SK-N-SH (cell line): Measurements from ENCODE around the gene BRD9. TPM values are rescaled to one million over a fixed set of nuclear protein-coding genes. Genes with fewer than 3 reads are reported as not detected.
"Not testable (repeated sequence)": the region's sequence is repeated elsewhere in the genome, so short reads cannot be mapped to it uniquely, and the experiment has no call there.

Experiments used
- CTCF ChIA-PET: fragments of 300-600, 350-600 bp; formaldehyde crosslinking; extraction: SDS; loops from one replicate; lab custom pipeline; 2021; lab: Yijun Ruan, JAX
- POLR2A ChIA-PET: fragments of 350-600 bp; sonication (Branson Sonifier 250); formaldehyde crosslinking; extraction: SDS; loops from one replicate; lab custom pipeline; 2020; ENCODE audit warnings: antibody characterized with exemption, inconsistent platforms; lab: Yijun Ruan, JAX
- DNase-seq: peaks from one replicate; pipeline ENCODE4 v3.0.0; 2012
- H2AFZ ChIP-seq: fragments of 200-600 bp; sonication (generic); 2 replicates; pipeline ENCODE4 v1.8.1; 2016; ENCODE audit warnings: antibody characterized with exemption, mild to moderate bottlenecking, low read depth
- H3F3A ChIP-seq: fragments of 200-600 bp; sonication (generic); replicated peaks from 2 replicates; pipeline ENCODE3; 2016; ENCODE audit warnings: antibody characterized with exemption, mild to moderate bottlenecking; ENCODE audit not compliant: insufficient read depth
- H3K27ac ChIP-seq, 2 experiments: fragments of 200-500 bp in 1 of 2; fragments of 200-600 bp in 1 of 2; sonication (Bioruptor generic) in 1 of 2; sonication (generic), shearing (Covaris generic) in 1 of 2; 2 replicates each; pipeline versions ENCODE4 v1.5.1 to v1.6.1; 2014 to 2016; ENCODE audit warnings: low read depth in 2 of 2, inconsistent platforms in 1 of 2, low read length in 1 of 2, mild to moderate bottlenecking in 1 of 2, mixed read lengths in 1 of 2
- H3K27me3 ChIP-seq: fragments of 200-600 bp; sonication (generic), shearing (Covaris generic); 2 replicates; pipeline ENCODE4 v1.6.1; 2016; ENCODE audit warnings: mixed run types; ENCODE audit not compliant: insufficient read depth
- H3K36me3 ChIP-seq, 2 experiments: fragments of 200-500 bp in 1 of 2; fragments of 200-600 bp in 1 of 2; sonication (Bioruptor generic) in 1 of 2; sonication (generic) in 1 of 2; replicated peaks in 1 of 2; 2 replicates each; pipeline versions ENCODE3 to v1.5.1; 2014 to 2016; ENCODE audit warnings: low read length in 1 of 2, mild to moderate bottlenecking in 1 of 2; ENCODE audit not compliant: insufficient read depth in 2 of 2, control insufficient read depth in 1 of 2
- H3K4me1 ChIP-seq, 2 experiments: fragments of 200-500 bp in 1 of 2; fragments of 200-600 bp in 1 of 2; sonication (Bioruptor generic) in 1 of 2; sonication (generic), shearing (Covaris generic) in 1 of 2; 2 replicates each; pipeline versions ENCODE4 v1.5.1 to v1.6.1; 2014 to 2016; ENCODE audit warnings: low read depth in 1 of 2, low read length in 1 of 2, mixed run types in 1 of 2; ENCODE audit not compliant: insufficient read depth in 2 of 2, control insufficient read depth in 1 of 2
- H3K4me2 ChIP-seq: fragments of 200-600 bp; sonication (generic), shearing (Covaris generic); 2 replicates; pipeline ENCODE4 v1.6.1; 2017; ENCODE audit warnings: mixed run types
- H3K4me3 ChIP-seq, 2 experiments: fragments of 200-500 bp in 1 of 2; fragments of 200-600 bp in 1 of 2; sonication (Bioruptor generic) in 1 of 2; sonication (generic), shearing (Covaris generic) in 1 of 2; 2 replicates each; pipeline versions ENCODE4 v1.5.1 to v1.8.1; 2014 to 2016; ENCODE audit warnings: low read depth in 2 of 2, inconsistent platforms in 1 of 2, low read length in 1 of 2, mild to moderate bottlenecking in 1 of 2, mixed read lengths in 1 of 2, moderate library complexity in 1 of 2
- H3K79me2 ChIP-seq: fragments of 200-600 bp; sonication (generic); 2 replicates; pipeline ENCODE4 v1.8.1; 2017; ENCODE audit warnings: mild to moderate bottlenecking; ENCODE audit not compliant: insufficient read depth
- H3K9ac ChIP-seq: fragments of 200-600 bp; sonication (generic); 2 replicates; pipeline ENCODE4 v1.6.1; 2017; ENCODE audit warnings: mixed run types
- H3K9me2 ChIP-seq: fragments of 200-600 bp; sonication (generic); 2 replicates; pipeline ENCODE4 v1.6.1; 2017; ENCODE audit warnings: mixed run types
- H3K9me3 ChIP-seq: fragments of 200-600 bp; sonication (generic); 2 replicates; pipeline ENCODE4 v1.6.1; 2017; ENCODE audit warnings: mixed run types, mild to moderate bottlenecking, moderate library complexity
- H4K20me1 ChIP-seq: fragments of 200-600 bp; sonication (generic); 2 replicates; pipeline ENCODE4 v1.6.1; 2017; ENCODE audit warnings: mild to moderate bottlenecking, mixed run types; ENCODE audit not compliant: insufficient read depth
- ELF1 ChIP-seq: IDR thresholded peaks from 2 replicates; pipeline ENCODE4 v1.4.0; 2012
- EP300 ChIP-seq, 2 experiments: IDR thresholded peaks; 2 replicates each; pipeline versions ENCODE4 v1.4.0 to v1.6.1; 2012; ENCODE audit warnings: borderline replicate concordance in 1 of 2, low read depth in 1 of 2, low read length in 1 of 2
- EZH2phosphoT487 ChIP-seq: fragments of 200-600 bp; sonication (generic); IDR thresholded peaks from 2 replicates; pipeline ENCODE4 v1.6.1; 2017; ENCODE audit warnings: low read depth, mixed run types, mild to moderate bottlenecking, antibody characterized with exemption, moderate library complexity, borderline replicate concordance
- GATA2 ChIP-seq: sonication (generic); formaldehyde crosslinking; IDR thresholded peaks from 2 replicates; pipeline ENCODE4 v1.5.0; 2020; ENCODE audit warnings: mild to moderate bottlenecking, missing genetic modification reagents
- JUND ChIP-seq: IDR thresholded peaks from 2 replicates; pipeline ENCODE4 v1.4.0; 2012
- MEF2A ChIP-seq: IDR thresholded peaks from 2 replicates; pipeline ENCODE4 v1.4.0; 2012; ENCODE audit warnings: low read depth, borderline replicate concordance
- MXI1 ChIP-seq: IDR thresholded peaks from 2 replicates; pipeline ENCODE4 v1.6.1; 2012; ENCODE audit warnings: mild to moderate bottlenecking, low read depth, low read length, improper control_type of control experiment
- NFIC ChIP-seq: IDR thresholded peaks from 2 replicates; pipeline ENCODE4 v1.4.0; 2012; ENCODE audit warnings: borderline replicate concordance
- NRF1 ChIP-seq: IDR thresholded peaks from 2 replicates; pipeline ENCODE4 v1.6.1; 2012; ENCODE audit warnings: low read depth, mild to moderate bottlenecking, low read length
- RCOR1 ChIP-seq: fragments of 150-350 bp; IDR thresholded peaks from 2 replicates; pipeline ENCODE4 v1.6.1; 2017; ENCODE audit warnings: antibody characterized with exemption, low read length
- TAF1 ChIP-seq: IDR thresholded peaks from 2 replicates; pipeline ENCODE4 v1.6.1; 2012; ENCODE audit warnings: low read depth, mild to moderate bottlenecking, low read length, moderate library complexity, borderline replicate concordance
- TCF12 ChIP-seq: IDR thresholded peaks from 2 replicates; pipeline ENCODE4 v1.4.0; 2012
- YY1 ChIP-seq: IDR thresholded peaks from 2 replicates; pipeline ENCODE4 v1.4.0; 2012; ENCODE audit warnings: low read depth, mild to moderate bottlenecking
- WGBS: methylation state at CpG from one replicate; pipeline ENCODE4 v1.1.6; 2017; ENCODE audit warnings: low lambda C conversion rate; 5-methylcytosine and 5-hydroxymethylcytosine counted together
- polyA plus RNA-seq, 3 experiments: library from polyadenylated mRNA; depleted of rRNA; stranded (reverse); fragments of >200 nt; gene quantifications; 2 replicates each; pipeline ENCODE4 v1.2.3, GENCODE V29; 2012
- TF ChIP-seq, protein P1 (sequence below): IDR thresholded peaks from 2 replicates; pipeline ENCODE4 v1.6.1; 2012; ENCODE audit warnings: mild to moderate bottlenecking, low read depth, low read length, moderate library complexity
- TF ChIP-seq, protein P2 (sequence below): IDR thresholded peaks from 2 replicates; pipeline ENCODE4; 2012
- TF ChIP-seq, protein P3 (sequence below): fragments of 150-350 bp; IDR thresholded peaks from 2 replicates; pipeline ENCODE4 v1.6.1; 2017; ENCODE audit warnings: antibody characterized with exemption, low read length, low read depth, borderline replicate concordance

Gene BRD9
- polyA plus RNA-seq, 1 of the 3 experiments (the other 2 are of a cell fraction) = 19.5 TPM

DNA sequence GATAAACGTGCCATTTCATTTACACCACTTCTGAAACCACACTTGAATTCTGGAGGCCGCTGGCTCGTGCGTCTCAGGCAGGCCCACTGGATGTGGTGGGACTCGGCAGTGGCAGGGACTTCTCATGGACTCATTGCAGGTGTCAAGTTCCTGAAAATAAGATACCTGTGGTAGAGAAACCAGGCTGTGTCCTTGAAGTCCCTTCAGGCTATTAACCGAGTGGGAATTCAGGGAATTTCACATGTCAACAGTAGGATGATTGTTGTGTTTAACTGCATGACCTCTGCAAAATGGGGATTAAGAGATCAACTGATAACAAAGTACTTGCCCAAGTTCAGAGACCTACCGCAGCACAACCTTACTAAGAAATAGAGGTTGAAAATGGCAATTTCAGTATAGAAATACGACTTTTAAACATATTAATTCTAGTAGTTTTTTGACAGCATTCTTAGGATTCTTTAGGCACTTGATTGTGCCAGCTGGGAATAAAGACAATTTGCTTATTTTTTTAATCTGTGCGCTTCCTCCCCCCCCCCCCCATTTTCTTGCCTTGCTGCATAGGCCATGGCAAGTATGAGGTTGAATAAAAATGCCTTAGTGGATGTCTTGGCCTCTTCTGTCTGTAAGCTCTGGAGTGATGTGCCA is 26.9 kb upstream of the BRD9 start (continued):
- TF ChIP-seq, protein P1, sequence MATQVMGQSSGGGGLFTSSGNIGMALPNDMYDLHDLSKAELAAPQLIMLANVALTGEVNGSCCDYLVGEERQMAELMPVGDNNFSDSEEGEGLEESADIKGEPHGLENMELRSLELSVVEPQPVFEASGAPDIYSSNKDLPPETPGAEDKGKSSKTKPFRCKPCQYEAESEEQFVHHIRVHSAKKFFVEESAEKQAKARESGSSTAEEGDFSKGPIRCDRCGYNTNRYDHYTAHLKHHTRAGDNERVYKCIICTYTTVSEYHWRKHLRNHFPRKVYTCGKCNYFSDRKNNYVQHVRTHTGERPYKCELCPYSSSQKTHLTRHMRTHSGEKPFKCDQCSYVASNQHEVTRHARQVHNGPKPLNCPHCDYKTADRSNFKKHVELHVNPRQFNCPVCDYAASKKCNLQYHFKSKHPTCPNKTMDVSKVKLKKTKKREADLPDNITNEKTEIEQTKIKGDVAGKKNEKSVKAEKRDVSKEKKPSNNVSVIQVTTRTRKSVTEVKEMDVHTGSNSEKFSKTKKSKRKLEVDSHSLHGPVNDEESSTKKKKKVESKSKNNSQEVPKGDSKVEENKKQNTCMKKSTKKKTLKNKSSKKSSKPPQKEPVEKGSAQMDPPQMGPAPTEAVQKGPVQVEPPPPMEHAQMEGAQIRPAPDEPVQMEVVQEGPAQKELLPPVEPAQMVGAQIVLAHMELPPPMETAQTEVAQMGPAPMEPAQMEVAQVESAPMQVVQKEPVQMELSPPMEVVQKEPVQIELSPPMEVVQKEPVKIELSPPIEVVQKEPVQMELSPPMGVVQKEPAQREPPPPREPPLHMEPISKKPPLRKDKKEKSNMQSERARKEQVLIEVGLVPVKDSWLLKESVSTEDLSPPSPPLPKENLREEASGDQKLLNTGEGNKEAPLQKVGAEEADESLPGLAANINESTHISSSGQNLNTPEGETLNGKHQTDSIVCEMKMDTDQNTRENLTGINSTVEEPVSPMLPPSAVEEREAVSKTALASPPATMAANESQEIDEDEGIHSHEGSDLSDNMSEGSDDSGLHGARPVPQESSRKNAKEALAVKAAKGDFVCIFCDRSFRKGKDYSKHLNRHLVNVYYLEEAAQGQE = no peak
- TF ChIP-seq EP300 (IDR thresholded peaks at IDR 0.05; ENCODE audit: borderline replicate concordance in 1 of 2, low read depth in 1 of 2, low read length in 1 of 2) (no peak), RCOR1 (no peak)

DNA sequence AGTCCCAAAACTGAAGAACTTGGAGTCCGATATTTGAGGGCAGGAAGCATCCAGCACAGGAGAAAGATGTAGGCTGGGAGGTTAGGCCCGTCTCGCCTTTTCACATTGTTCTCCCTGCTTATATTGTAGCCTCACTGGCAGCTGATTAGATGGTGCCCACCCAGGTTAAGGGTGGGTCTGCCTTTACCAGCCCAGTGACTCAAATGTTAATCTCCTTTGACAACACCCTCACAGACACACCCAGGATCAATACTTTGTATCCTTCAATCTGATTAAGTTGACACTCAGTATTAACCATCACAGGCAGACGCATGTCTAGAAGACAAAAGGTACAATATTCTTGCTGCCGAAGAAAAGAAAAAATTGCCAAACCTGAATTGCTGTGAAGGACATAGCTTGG is 26.1 kb upstream of the BRD9 start:
- not testable (repeated sequence) for DNase-seq
- CTCF ChIA-PET = interaction anchor here (1.6 to 9.2 kb wide), 3 partner anchors 16 to 250 kb away, joined by 5 to 119 read pairs (median 7); no protein-coding TSS in a partner anchor

DNA sequence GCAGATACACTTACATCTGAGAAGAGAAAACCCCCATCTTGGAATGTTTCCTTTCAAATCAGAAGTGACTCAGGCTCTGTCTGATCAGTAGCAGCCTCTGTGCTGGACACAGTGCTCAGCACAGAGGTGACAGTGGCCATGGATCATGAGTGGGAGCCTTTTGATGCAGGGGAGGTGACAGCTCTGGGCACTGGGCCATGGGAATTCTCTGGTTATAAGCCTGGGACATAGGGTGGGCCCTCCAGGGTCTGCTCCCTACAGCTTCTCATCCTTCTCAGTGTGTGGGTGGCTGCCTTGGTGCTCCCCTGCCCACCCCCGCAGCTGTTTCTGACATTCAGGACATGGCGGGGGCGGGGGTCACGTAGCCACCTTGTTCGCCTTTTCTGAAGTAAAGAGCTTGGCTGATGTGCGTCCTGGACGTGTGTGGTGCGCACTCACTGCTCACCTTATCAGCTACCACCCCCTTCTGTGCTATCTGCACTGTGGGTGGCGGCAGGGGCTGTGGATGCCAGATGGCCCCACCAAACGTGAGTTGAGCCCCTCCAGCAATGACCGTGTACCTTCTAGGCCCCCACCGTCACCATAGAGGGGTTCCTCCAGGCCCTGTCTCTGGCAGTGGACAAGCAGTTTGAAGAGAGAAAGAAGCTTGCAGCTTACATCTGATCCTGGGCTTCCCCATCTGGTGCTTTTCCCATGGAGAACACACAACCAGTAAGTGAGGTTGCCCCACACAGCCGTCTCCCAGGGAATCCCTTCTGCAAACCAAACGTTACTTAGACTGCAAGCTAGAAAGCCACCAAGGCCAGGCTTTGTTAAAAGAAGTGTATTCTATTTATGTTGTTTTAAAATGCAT is 24.1 kb upstream of the BRD9 start:
- no peaks in the 10 kb centered on the region for H3K9me3 ChIP-seq
- peaks cover 0 to 8% of the 10 kb centered on the region in 2 experiments; a peak in 2 of 4 replicates for H3K4me1 ChIP-seq
- H2AFZ ChIP-seq = no peak overlapping the region
- no peaks in the 10 kb centered on the region for H3K27me3 ChIP-seq
- H3K4me3 ChIP-seq = no peak overlapping the region
- peaks cover 10% of the 10 kb centered on the region for H3F3A ChIP-seq
- POLR2A ChIA-PET = no interaction called here
- peaks cover 11% of the 10 kb centered on the region; the same call in 1 of the 2 replicates for H3K79me2 ChIP-seq
- no peaks in the 10 kb centered on the region for H3K9me2 ChIP-seq
- H4K20me1 ChIP-seq = no peaks in the 10 kb centered on the region
- DNase-seq = no peak
- WGBS = 90% methylated on average over 14 of the region's 14 CpGs
- no peak overlapping the region; a peak in 1 of 4 replicates for H3K27ac ChIP-seq
- peaks cover 21 to 49% of the 10 kb centered on the region in 2 experiments for H3K36me3 ChIP-seq
- H3K9ac ChIP-seq = no peak overlapping the region
- H3K4me2 ChIP-seq = no peak overlapping the region
- CTCF ChIA-PET = interaction anchor here (1.0 to 2.3 kb wide), 6 partner anchors 14 to 259 kb away, joined by 3 to 26 read pairs (median 4); no protein-coding TSS in a partner anchor
- no peak for TF ChIP-seq YY1
- no peak for TF ChIP-seq MXI1
- no peak for TF ChIP-seq EP300 (IDR thresholded peaks at IDR 0.05; ENCODE audit: borderline replicate concordance in 1 of 2, low read depth in 1 of 2, low read length in 1 of 2)
- no peak for TF ChIP-seq NFIC
- TF ChIP-seq, protein P2, sequence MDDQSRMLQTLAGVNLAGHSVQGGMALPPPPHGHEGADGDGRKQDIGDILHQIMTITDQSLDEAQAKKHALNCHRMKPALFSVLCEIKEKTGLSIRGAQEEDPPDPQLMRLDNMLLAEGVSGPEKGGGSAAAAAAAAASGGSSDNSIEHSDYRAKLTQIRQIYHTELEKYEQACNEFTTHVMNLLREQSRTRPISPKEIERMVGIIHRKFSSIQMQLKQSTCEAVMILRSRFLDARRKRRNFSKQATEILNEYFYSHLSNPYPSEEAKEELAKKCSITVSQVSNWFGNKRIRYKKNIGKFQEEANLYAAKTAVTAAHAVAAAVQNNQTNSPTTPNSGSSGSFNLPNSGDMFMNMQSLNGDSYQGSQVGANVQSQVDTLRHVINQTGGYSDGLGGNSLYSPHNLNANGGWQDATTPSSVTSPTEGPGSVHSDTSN = no peak
- TF ChIP-seq TAF1 = no peak
- TF ChIP-seq JUND = no peak
- no peak for TF ChIP-seq TCF12
- TF ChIP-seq NRF1 = no peak
- no peak for TF ChIP-seq ELF1
- no peak for TF ChIP-seq MEF2A
- TF ChIP-seq EZH2phosphoT487 = no peak
- no peak for TF ChIP-seq GATA2 (CRISPR knock-in tag)
- TF ChIP-seq, protein P3, sequence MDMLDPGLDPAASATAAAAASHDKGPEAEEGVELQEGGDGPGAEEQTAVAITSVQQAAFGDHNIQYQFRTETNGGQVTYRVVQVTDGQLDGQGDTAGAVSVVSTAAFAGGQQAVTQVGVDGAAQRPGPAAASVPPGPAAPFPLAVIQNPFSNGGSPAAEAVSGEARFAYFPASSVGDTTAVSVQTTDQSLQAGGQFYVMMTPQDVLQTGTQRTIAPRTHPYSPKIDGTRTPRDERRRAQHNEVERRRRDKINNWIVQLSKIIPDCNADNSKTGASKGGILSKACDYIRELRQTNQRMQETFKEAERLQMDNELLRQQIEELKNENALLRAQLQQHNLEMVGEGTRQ = no peak

More for the DNA sequence above, 26.1 kb upstream of the BRD9 start:
- H3K27ac ChIP-seq, H3F3A ChIP-seq, H3K9me3 ChIP-seq, H3K9me2 ChIP-seq, H3K4me3 ChIP-seq, H3K9ac ChIP-seq, H2AFZ ChIP-seq, H3K4me1 ChIP-seq, POLR2A ChIA-PET, H4K20me1 ChIP-seq, H3K4me2 ChIP-seq, H3K27me3 ChIP-seq: not testable (repeated sequence)
- 98% methylated on average over 5 of the region's 5 CpGs for WGBS
- peaks cover 21 to 49% of the 10 kb centered on the region in 2 experiments for H3K36me3 ChIP-seq
- peaks cover 11% of the 10 kb centered on the region; the same call in 1 of the 2 replicates for H3K79me2 ChIP-seq
